ENCODE measurements around the gene WNT4. TPM values are rescaled to one million over a fixed set of nuclear protein-coding genes. Genes with fewer than 3 reads are reported as not detected.
A peak's percentile ranks its signal among the peaks of the same experiment; 100 is the strongest.

WNT4 gene
- total RNA-seq, 1 donor from 2014 or later = not detected

GRCh38 chr1:22111115-22111514 lies 31.8 kb downstream of the WNT4 start:
- Histone ChIP-seq H3K4me2 (no peak overlapping the region), H3F3A (ENCODE audit: low read depth) (peaks cover 9% of the 10 kb centered on the region), H4K20me1 (ENCODE audit: low read depth) (peaks cover 95% of the 10 kb centered on the region), H3K4me1 (peaks cover 17% of the 10 kb centered on the region), H3K36me3 (no peaks in the 10 kb centered on the region), H3K9me3 (ENCODE audit: low read depth) (no peaks in the 10 kb centered on the region), H3K79me2 (ENCODE audit: low read depth) (peaks cover 22% of the 10 kb centered on the region), H3K27me3 (no peaks in the 10 kb centered on the region), H3K27ac (no peak overlapping the region), H3K4me3 (no peak overlapping the region), H3K9ac (no peak overlapping the region), H2AFZ (replicated peaks) (no peak overlapping the region)
- DNase-seq (ENCODE audit: low spot score) = no peak
- Mint-ChIP-seq H3K27ac (no peak overlapping the region), H3K36me3 (peaks cover 14% of the 10 kb centered on the region), H3K4me1 (peaks cover 36% of the 10 kb centered on the region), H3K9me3 (no peaks in the 10 kb centered on the region), H3K4me3 (no peak overlapping the region), H3K27me3 (ENCODE audit: insufficient read depth, low read depth) (peaks cover 5% of the 10 kb centered on the region)
- TF ChIP-seq EZH2phosphoT487 (IDR thresholded peaks at IDR 0.05) (no peak), EZH2 (IDR thresholded peaks at IDR 0.05) (no peak), CTCF (IDR thresholded peaks at IDR 0.05) (no peak)

GRCh38 chr1:22110016-22110415 lies 32.9 kb downstream of the WNT4 start:
- H3F3A ChIP-seq (ENCODE audit: low read depth) = peaks cover 14% of the 10 kb centered on the region
- H3K4me1 ChIP-seq = peaks cover 13% of the 10 kb centered on the region
- Mint-ChIP-seq H3K27me3 (ENCODE audit: insufficient read depth, low read depth) (peaks cover 3% of the 10 kb centered on the region), H3K36me3 (peaks cover 14% of the 10 kb centered on the region), H3K4me1 (peaks cover 28% of the 10 kb centered on the region), H3K4me3 (no peak overlapping the region), H3K27ac (no peak overlapping the region), H3K9me3 (no peaks in the 10 kb centered on the region)
- no peaks in the 10 kb centered on the region for H3K27me3 ChIP-seq
- no peak for TF ChIP-seq EZH2 (IDR thresholded peaks at IDR 0.05)
- no peak for TF ChIP-seq EZH2phosphoT487 (IDR thresholded peaks at IDR 0.05)
- no peak for TF ChIP-seq CTCF (IDR thresholded peaks at IDR 0.05)
- H3K9ac ChIP-seq = no peak overlapping the region
- H3K27ac ChIP-seq = no peak overlapping the region
- H3K36me3 ChIP-seq = no peaks in the 10 kb centered on the region
- no peaks in the 10 kb centered on the region for H3K9me3 ChIP-seq (ENCODE audit: low read depth)
- no peak overlapping the region for H3K4me2 ChIP-seq
- H3K79me2 ChIP-seq (ENCODE audit: low read depth) = peaks cover 14% of the 10 kb centered on the region
- H3K4me3 ChIP-seq = no peak overlapping the region
- peaks cover 95% of the 10 kb centered on the region for H4K20me1 ChIP-seq (ENCODE audit: low read depth)
- no peak for DNase-seq (ENCODE audit: low spot score)
- no peak overlapping the region for H2AFZ ChIP-seq (replicated peaks)

- H4K20me1 ChIP-seq (ENCODE audit: low read depth) = peaks cover 93% of the 10 kb centered on the region
Observed at GRCh38 chr1:22108339-22109105, 34.4 kb downstream of the WNT4 start.

More at GRCh38 chr1:22108339-22109105, 34.4 kb downstream of the WNT4 start:
- peaks cover 14% of the 10 kb centered on the region for H3K79me2 ChIP-seq (ENCODE audit: low read depth)
- no peaks in the 10 kb centered on the region for H3K27me3 ChIP-seq
- no peak overlapping the region for H2AFZ ChIP-seq (replicated peaks)
- H3K9me3 ChIP-seq (ENCODE audit: low read depth) = no peaks in the 10 kb centered on the region
- no peaks in the 10 kb centered on the region for H3K36me3 ChIP-seq
- H3K9ac ChIP-seq = no peak overlapping the region
- H3K9me3 Mint-ChIP-seq = no peaks in the 10 kb centered on the region
- H3K4me2 ChIP-seq = no peak overlapping the region
- DNase-seq (ENCODE audit: low spot score) = no peak
- H3K27me3 Mint-ChIP-seq (ENCODE audit: insufficient read depth, low read depth) = peaks cover 3% of the 10 kb centered on the region
- peaks cover 14% of the 10 kb centered on the region for H3K36me3 Mint-ChIP-seq
- peaks cover 19% of the 10 kb centered on the region for H3K4me1 Mint-ChIP-seq
- no peak overlapping the region for H3K27ac ChIP-seq
- no peak overlapping the region for H3K4me3 ChIP-seq
- H3K4me3 Mint-ChIP-seq = peak overlapping the region; percentile 24
- peaks cover 10% of the 10 kb centered on the region for H3F3A ChIP-seq (ENCODE audit: low read depth)
- H3K4me1 ChIP-seq = no peaks in the 10 kb centered on the region
- TF ChIP-seq CTCF (IDR thresholded peaks at IDR 0.05) (no peak), EZH2phosphoT487 (IDR thresholded peaks at IDR 0.05) (no peak), EZH2 (IDR thresholded peaks at IDR 0.05) (no peak)
- H3K27ac Mint-ChIP-seq = peak overlapping the region; percentile 65

Data from neural progenitor cell (in vitro differentiated cells).